Measurements from ENCODE around the gene ITGA2B.
"Not testable (repeated sequence)": the region's sequence is repeated elsewhere in the genome, so short reads cannot be mapped to it uniquely, and the experiment has no call there.

ITGA2B gene

GRCh38 chr17:44351961-44352827, 37.3 kb downstream of the ITGA2B start:
- no peak for DNase-seq

- DNase-seq: no peak
Observed at GRCh38 chr17:44351464-44351863, 38.0 kb downstream of the ITGA2B start.

GRCh38 chr17:44350733-44351226, 38.7 kb downstream of the ITGA2B start:
- DNase-seq: peak; percentile 63

- DNase-seq: no peak
Observed at GRCh38 chr17:44349553-44350070, 39.8 kb downstream of the ITGA2B start.

GRCh38 chr17:44348988-44349364, 40.5 kb downstream of the ITGA2B start:
- no peak for DNase-seq

- no peak for DNase-seq
Observed at GRCh38 chr17:44348234-44348987, 41.0 kb downstream of the ITGA2B start.

- not testable (repeated sequence) for DNase-seq
Observed at GRCh38 chr17:44347206-44348055, 42.0 kb downstream of the ITGA2B start.

- peak; percentile 45 for DNase-seq
Observed at GRCh38 chr17:44346064-44346844, 43.2 kb downstream of the ITGA2B start.

- DNase-seq: no peak
Observed at GRCh38 chr17:44345454-44346026, 43.9 kb downstream of the ITGA2B start.

- peak; percentile 90 for DNase-seq
Observed at GRCh38 chr17:44344939-44345453, 44.5 kb downstream of the ITGA2B start, which contains the start of gene GRN. Gene GRN, plus strand, starts transcription at chr17:44345302. Its CDS starts 3,863 bp downstream, at chr17:44349165.

GRCh38 chr17:44343510-44344209, 45.8 kb downstream of the ITGA2B start:
- DNase-seq: no peak

GRCh38 chr17:44340553-44340952, 48.9 kb downstream of the ITGA2B start:
- not testable (repeated sequence) for DNase-seq

- no peak for DNase-seq
Observed at GRCh38 chr17:44338702-44339101, 50.7 kb downstream of the ITGA2B start.

- no peak for DNase-seq
Observed at GRCh38 chr17:44335968-44336367, 53.5 kb downstream of the ITGA2B start.

GRCh38 chr17:44335564-44335963, 53.9 kb downstream of the ITGA2B start:
- no peak for DNase-seq

GRCh38 chr17:44334727-44335126, 54.7 kb downstream of the ITGA2B start:
- no peak for DNase-seq

GRCh38 chr17:44334315-44334714, 55.1 kb downstream of the ITGA2B start:
- no peak for DNase-seq

GRCh38 chr17:44333371-44333770, 56.1 kb downstream of the ITGA2B start:
- no peak for DNase-seq

- peak; percentile 65 for DNase-seq
Observed at GRCh38 chr17:44331249-44331760, 58.1 kb downstream of the ITGA2B start.

GRCh38 chr17:44330263-44330662, 59.2 kb downstream of the ITGA2B start:
- DNase-seq: not testable (repeated sequence)

All from right kidney (tissue), 1 donor.